Mesenchymal stem cell (in vitro differentiated cells and primary cell): ENCODE measurements around the gene PLEKHG5. TPM values are rescaled to one million over a fixed set of nuclear protein-coding genes. Genes with fewer than 3 reads are reported as not detected.

Source experiments
- DNase-seq: peaks from one replicate; pipeline ENCODE4 v3.0.0-alpha.2; 2013
- H2AFZ ChIP-seq: one replicate; pipeline ENCODE4 v1.6.1; 2013; ENCODE audit warnings: low read depth, mild to moderate bottlenecking, control low read depth, inconsistent platforms, low read length, moderate library complexity
- H2AK5ac ChIP-seq: 2 replicates; pipeline ENCODE4 v1.6.1; 2013; ENCODE audit warnings: low read length, moderate library complexity, mild to moderate bottlenecking, inconsistent platforms; ENCODE audit not compliant: severe bottlenecking
- H2BK120ac ChIP-seq: one replicate; pipeline ENCODE4 v1.6.1; 2013; ENCODE audit warnings: low read depth, mild to moderate bottlenecking, inconsistent platforms, low read length, moderate library complexity
- H2BK12ac ChIP-seq, 2 experiments: one replicate each; pipeline ENCODE4 v1.6.1; 2013; ENCODE audit warnings: inconsistent platforms in 2 of 2, low read length in 2 of 2, mild to moderate bottlenecking in 2 of 2, moderate library complexity in 2 of 2, control low read depth in 1 of 2
- H2BK15ac ChIP-seq: one replicate; pipeline ENCODE4 v1.6.1; 2013; ENCODE audit warnings: mild to moderate bottlenecking, low read depth, inconsistent platforms; ENCODE audit not compliant: poor library complexity, severe bottlenecking
- H2BK5ac ChIP-seq: 2 replicates; pipeline ENCODE4 v1.6.1; 2013; ENCODE audit warnings: low read depth, mild to moderate bottlenecking, low read length, control low read depth, inconsistent platforms; ENCODE audit not compliant: poor library complexity, severe bottlenecking
- H3K14ac ChIP-seq, 2 experiments: one replicate each; pipeline ENCODE4 v1.6.1; 2013; ENCODE audit warnings: inconsistent platforms in 2 of 2, low read length in 2 of 2, control low read depth in 1 of 2, mild to moderate bottlenecking in 1 of 2, moderate library complexity in 1 of 2
- H3K18ac ChIP-seq, 2 experiments: one replicate each; pipeline ENCODE4 v1.6.1; 2013; ENCODE audit warnings: inconsistent platforms in 2 of 2, low read length in 2 of 2, control low read depth in 1 of 2, low read depth in 1 of 2, mild to moderate bottlenecking in 1 of 2
- H3K23ac ChIP-seq, 2 experiments: one replicate each; pipeline ENCODE4 v1.6.1; 2013; ENCODE audit warnings: inconsistent platforms in 2 of 2, low read length in 2 of 2, mild to moderate bottlenecking in 2 of 2, moderate library complexity in 2 of 2, control low read depth in 1 of 2
- H3K27ac ChIP-seq: 2 replicates; pipeline ENCODE4 v1.5.1; 2013; ENCODE audit warnings: mild to moderate bottlenecking, moderate library complexity, low read length, control low read depth, inconsistent platforms; ENCODE audit not compliant: poor library complexity, severe bottlenecking
- H3K27me3 ChIP-seq, 2 experiments: 2 replicates each; pipeline versions ENCODE4 v1.6.1 to v1.7.0; 2013; ENCODE audit warnings: low read length in 2 of 2, mild to moderate bottlenecking in 2 of 2, moderate library complexity in 2 of 2, control low read depth in 1 of 2, inconsistent platforms in 1 of 2; ENCODE audit not compliant: control insufficient read depth in 1 of 2, insufficient read depth in 1 of 2
- H3K36me3 ChIP-seq, 2 experiments: 2 replicates each; pipeline versions ENCODE4 v1.6.1 to v1.7.0; 2013; ENCODE audit warnings: low read length in 2 of 2, control low read depth in 1 of 2, inconsistent platforms in 1 of 2, low read depth in 1 of 2, mild to moderate bottlenecking in 1 of 2; ENCODE audit not compliant: insufficient read depth in 2 of 2, control insufficient read depth in 1 of 2
- H3K4ac ChIP-seq, 2 experiments: one replicate each; pipeline ENCODE4 v1.6.1; 2013; ENCODE audit warnings: inconsistent platforms in 2 of 2, low read length in 2 of 2, mild to moderate bottlenecking in 2 of 2, moderate library complexity in 2 of 2, control low read depth in 1 of 2, low read depth in 1 of 2
- H3K4me1 ChIP-seq: 2 replicates; pipeline ENCODE4 v1.6.1; 2013; ENCODE audit warnings: low read depth, low read length, control low read depth; ENCODE audit not compliant: control insufficient read depth, insufficient read depth
- H3K4me2 ChIP-seq: 2 replicates; pipeline ENCODE4 v1.6.1; 2013; ENCODE audit warnings: low read length, mild to moderate bottlenecking, inconsistent platforms; ENCODE audit not compliant: poor library complexity, severe bottlenecking
- H3K4me3 ChIP-seq, 2 experiments: 2 replicates each; pipeline versions ENCODE4 v1.5.1 to v1.7.0; 2013; ENCODE audit warnings: low read length in 2 of 2, mild to moderate bottlenecking in 2 of 2, control low read depth in 1 of 2, low read depth in 1 of 2; ENCODE audit not compliant: insufficient read depth in 1 of 2
- H3K79me1 ChIP-seq: replicated peaks from 2 replicates; pipeline ENCODE4 v1.6.1; 2013; ENCODE audit warnings: mild to moderate bottlenecking, control low read depth, low read length, inconsistent platforms; ENCODE audit not compliant: poor library complexity, severe bottlenecking
- H3K9ac ChIP-seq: 2 replicates; pipeline ENCODE4 v1.7.0; 2013; ENCODE audit warnings: mild to moderate bottlenecking, low read length, moderate library complexity
- H3K9me3 ChIP-seq: 2 replicates; pipeline ENCODE4 v1.7.0; 2013; ENCODE audit warnings: mild to moderate bottlenecking, low read length; ENCODE audit not compliant: control insufficient read depth
- H4K8ac ChIP-seq: one replicate; pipeline ENCODE4 v1.6.1; 2013; ENCODE audit warnings: inconsistent platforms, mild to moderate bottlenecking, low read length, moderate library complexity
- H4K91ac ChIP-seq: one replicate; pipeline ENCODE4 v1.6.1; 2013; ENCODE audit warnings: mild to moderate bottlenecking, low read length, inconsistent platforms
- WGBS: methylation state at CpG from one replicate; pipeline ENCODE4 v1.1.7; 2013; ENCODE audit warnings: mixed read lengths; 5-methylcytosine and 5-hydroxymethylcytosine counted together
- polyA plus RNA-seq, 2 experiments: library from polyadenylated mRNA; stranded (reverse); fragments of 200-250 nt; gene quantifications; one replicate each; pipeline ENCODE4 v1.2.3, GENCODE V29; 2013

Gene PLEKHG5, protein sequence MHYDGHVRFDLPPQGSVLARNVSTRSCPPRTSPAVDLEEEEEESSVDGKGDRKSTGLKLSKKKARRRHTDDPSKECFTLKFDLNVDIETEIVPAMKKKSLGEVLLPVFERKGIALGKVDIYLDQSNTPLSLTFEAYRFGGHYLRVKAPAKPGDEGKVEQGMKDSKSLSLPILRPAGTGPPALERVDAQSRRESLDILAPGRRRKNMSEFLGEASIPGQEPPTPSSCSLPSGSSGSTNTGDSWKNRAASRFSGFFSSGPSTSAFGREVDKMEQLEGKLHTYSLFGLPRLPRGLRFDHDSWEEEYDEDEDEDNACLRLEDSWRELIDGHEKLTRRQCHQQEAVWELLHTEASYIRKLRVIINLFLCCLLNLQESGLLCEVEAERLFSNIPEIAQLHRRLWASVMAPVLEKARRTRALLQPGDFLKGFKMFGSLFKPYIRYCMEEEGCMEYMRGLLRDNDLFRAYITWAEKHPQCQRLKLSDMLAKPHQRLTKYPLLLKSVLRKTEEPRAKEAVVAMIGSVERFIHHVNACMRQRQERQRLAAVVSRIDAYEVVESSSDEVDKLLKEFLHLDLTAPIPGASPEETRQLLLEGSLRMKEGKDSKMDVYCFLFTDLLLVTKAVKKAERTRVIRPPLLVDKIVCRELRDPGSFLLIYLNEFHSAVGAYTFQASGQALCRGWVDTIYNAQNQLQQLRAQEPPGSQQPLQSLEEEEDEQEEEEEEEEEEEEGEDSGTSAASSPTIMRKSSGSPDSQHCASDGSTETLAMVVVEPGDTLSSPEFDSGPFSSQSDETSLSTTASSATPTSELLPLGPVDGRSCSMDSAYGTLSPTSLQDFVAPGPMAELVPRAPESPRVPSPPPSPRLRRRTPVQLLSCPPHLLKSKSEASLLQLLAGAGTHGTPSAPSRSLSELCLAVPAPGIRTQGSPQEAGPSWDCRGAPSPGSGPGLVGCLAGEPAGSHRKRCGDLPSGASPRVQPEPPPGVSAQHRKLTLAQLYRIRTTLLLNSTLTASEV
- 6.5 TPM for polyA plus RNA-seq (2013, experiment 1 of 2)
- 6.7 TPM for polyA plus RNA-seq (2013, experiment 2 of 2)

DNA sequence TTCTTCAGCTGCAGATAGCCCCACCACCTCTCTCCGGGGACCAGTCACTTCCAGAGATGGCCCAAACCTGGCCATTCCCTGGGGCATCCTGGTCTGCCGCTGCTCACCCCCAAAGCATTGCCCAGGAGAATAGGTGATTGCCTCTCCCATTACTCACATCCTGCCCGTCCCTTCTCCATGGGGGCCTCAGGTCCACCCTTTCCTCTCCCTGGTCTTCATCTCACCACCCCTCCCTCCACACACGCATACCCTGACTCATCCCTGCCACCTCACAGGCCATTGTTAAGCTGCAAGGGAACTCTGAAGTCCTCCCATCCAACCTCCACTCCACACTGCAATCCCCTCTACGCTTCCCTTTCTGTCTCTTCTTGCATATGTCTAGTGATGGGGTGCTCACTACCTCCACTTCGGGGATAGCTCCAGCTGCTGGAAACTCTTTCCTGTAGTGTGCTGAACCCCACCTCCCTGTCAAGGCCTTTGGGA, at the start of gene PLEKHG5:
TSS of gene PLEKHG5 (minus strand) at position 188 of the 483 bp plus-strand sequence. CDS start 14,096 bp downstream, outside the sequence.
- no peaks in the 10 kb centered on the region for H3K9me3 ChIP-seq
- H2AFZ ChIP-seq: peak within 1 kb of the TSS; percentile 39
- 17% methylated on average over 6 of the region's 6 CpGs for WGBS
- H3K36me3 ChIP-seq: peaks cover 0 to 20% of the 10 kb centered on the region in 2 experiments
- peak within 1 kb of the TSS; percentile 87 for H4K91ac ChIP-seq
- H3K27me3 ChIP-seq: no peaks in the 10 kb centered on the region
- H3K9ac ChIP-seq: peak within 1 kb of the TSS; percentile 88
- H4K8ac ChIP-seq: peak within 1 kb of the TSS; percentile 94
- H2BK120ac ChIP-seq: peak within 1 kb of the TSS; percentile 86
- H2BK15ac ChIP-seq: peak within 1 kb of the TSS; percentile 60
- H3K4me2 ChIP-seq: peak within 1 kb of the TSS; percentile 99
- peak within 1 kb of the TSS; percentile 75 to 90 for H3K4me3 ChIP-seq
- H3K18ac ChIP-seq: peak within 1 kb of the TSS; percentile 68 to 82
- peaks cover 42% of the 10 kb centered on the region for H3K79me1 ChIP-seq
- peak within 1 kb of the TSS; percentile 47 to 71 for H3K4ac ChIP-seq
- H2BK5ac ChIP-seq: peak within 1 kb of the TSS; percentile 53
- H3K27ac ChIP-seq: peak within 1 kb of the TSS; percentile 89
- no peak within 1 kb of the TSS for H3K14ac ChIP-seq
- peaks cover 58% of the 10 kb centered on the region for H3K4me1 ChIP-seq
- peak; percentile 78 for DNase-seq
- peak within 1 kb of the TSS; percentile 74 for H2AK5ac ChIP-seq
- H2BK12ac ChIP-seq: peak within 1 kb of the TSS in 1 of 2 experiments; percentile 79
- no peak within 1 kb of the TSS for H3K23ac ChIP-seq

DNA sequence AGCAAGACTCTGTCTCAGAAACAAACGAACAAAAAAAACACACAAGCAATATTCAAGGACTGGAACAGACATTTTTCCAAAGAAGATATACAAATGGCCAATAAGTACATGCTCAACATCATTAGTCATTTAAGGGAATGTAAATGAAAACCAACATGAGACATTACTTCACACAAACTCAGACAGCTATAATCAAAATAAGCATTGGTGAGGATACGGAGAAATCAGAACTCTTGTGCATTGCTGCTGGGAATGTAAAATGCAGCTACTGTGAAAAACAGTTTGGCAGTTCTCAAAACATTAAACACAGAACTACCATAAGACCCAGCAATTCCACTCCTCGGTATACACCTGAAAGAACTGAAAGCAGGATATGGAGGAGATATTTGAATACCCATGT, 47.5 kb upstream of the PLEKHG5 start:
- no peak overlapping the region for H2AFZ ChIP-seq
- no peaks in the 10 kb centered on the region for H3K9me3 ChIP-seq
- no peak overlapping the region for H2BK5ac ChIP-seq
- H4K8ac ChIP-seq: no peak overlapping the region
- peak overlapping the region; percentile 47 for H3K27ac ChIP-seq
- peaks cover 3% of the 10 kb centered on the region for H3K4me1 ChIP-seq
- peaks cover 37 to 52% of the 10 kb centered on the region in 2 experiments for H3K36me3 ChIP-seq
- H3K18ac ChIP-seq: no peak overlapping the region
- peak; percentile 84 for DNase-seq
- H3K14ac ChIP-seq: no peak overlapping the region
- no peak overlapping the region for H3K9ac ChIP-seq
- H3K27me3 ChIP-seq: no peaks in the 10 kb centered on the region
- no peak overlapping the region for H3K23ac ChIP-seq
- no peak overlapping the region for H3K4me2 ChIP-seq
- H2BK12ac ChIP-seq: no peak overlapping the region
- no peak overlapping the region for H2BK120ac ChIP-seq
- no peak overlapping the region for H2AK5ac ChIP-seq
- H4K91ac ChIP-seq: no peak overlapping the region
- no peak overlapping the region for H3K4me3 ChIP-seq
- H2BK15ac ChIP-seq: no peak overlapping the region
- no peak overlapping the region for H3K4ac ChIP-seq
- peaks cover 22% of the 10 kb centered on the region for H3K79me1 ChIP-seq
- 20% methylated on average over 1 of the region's 3 CpGs for WGBS

DNA sequence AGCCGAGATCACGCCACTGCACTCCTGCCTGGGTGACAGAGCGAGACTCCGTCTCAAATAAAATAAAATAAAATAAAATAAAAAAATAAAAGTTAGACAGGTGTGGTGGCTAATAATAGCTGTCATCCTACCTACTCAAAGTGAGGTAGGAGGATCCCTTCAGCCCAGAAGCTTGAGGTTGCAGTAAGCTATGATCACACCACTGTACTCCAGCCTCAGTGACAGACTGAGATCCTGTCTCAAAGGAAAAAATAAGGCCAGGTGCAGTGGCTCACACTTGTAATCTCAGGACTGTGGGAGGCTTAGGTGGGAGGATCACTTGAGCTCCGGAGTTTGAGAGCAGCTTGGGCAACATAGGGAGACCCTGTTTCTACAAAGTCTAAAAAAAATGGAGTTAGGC, 44.8 kb upstream of the PLEKHG5 start:
- H3K9ac ChIP-seq: no peak overlapping the region
- no peaks in the 10 kb centered on the region for H3K27me3 ChIP-seq
- H3K23ac ChIP-seq: no peak overlapping the region
- no peak overlapping the region for H2BK15ac ChIP-seq
- no CpG with 5 or more reads among the region's 5 CpGs for WGBS
- peaks cover 18% of the 10 kb centered on the region for H3K79me1 ChIP-seq
- no peak overlapping the region for H2AFZ ChIP-seq
- no peak overlapping the region for H3K4me3 ChIP-seq
- no peak overlapping the region for H4K91ac ChIP-seq
- no peak overlapping the region for H3K14ac ChIP-seq
- no peak overlapping the region for H3K4ac ChIP-seq
- H3K4me1 ChIP-seq: peaks cover 3% of the 10 kb centered on the region
- no peak overlapping the region for H2BK120ac ChIP-seq
- no peak overlapping the region for H3K4me2 ChIP-seq
- H3K27ac ChIP-seq: no peak overlapping the region
- H3K9me3 ChIP-seq: no peaks in the 10 kb centered on the region
- DNase-seq: no peak
- no peak overlapping the region for H2BK12ac ChIP-seq
- H3K36me3 ChIP-seq: peaks cover 38 to 62% of the 10 kb centered on the region in 2 experiments
- H2BK5ac ChIP-seq: no peak overlapping the region
- H2AK5ac ChIP-seq: no peak overlapping the region
- H3K18ac ChIP-seq: no peak overlapping the region
- H4K8ac ChIP-seq: no peak overlapping the region
